Stomach smooth muscle (tissue), 2 donors: Measurements from ENCODE around the gene LMOD1.

Experiments used
- H3K27ac ChIP-seq: one replicate; pipeline ENCODE4 v1.7.0; 2013; ENCODE audit warnings: mild to moderate bottlenecking, low read length, inconsistent platforms
- H3K27me3 ChIP-seq, 2 donors: one replicate each; pipeline ENCODE4 v1.7.0; 2013; ENCODE audit warnings: low read length in 2 of 2; ENCODE audit not compliant: insufficient read depth in 2 of 2, control insufficient read depth in 1 of 2
- H3K36me3 ChIP-seq, 2 donors: one replicate each; pipeline ENCODE4 v1.7.0; 2013; ENCODE audit warnings: low read length in 2 of 2; ENCODE audit not compliant: control insufficient read depth in 2 of 2, insufficient read depth in 2 of 2
- H3K4me1 ChIP-seq: one replicate; pipeline ENCODE4 v1.7.0; 2013; ENCODE audit warnings: low read length; ENCODE audit not compliant: control insufficient read depth, insufficient read depth
- H3K4me3 ChIP-seq, 2 donors: one replicate each; pipeline ENCODE4 v1.7.0; 2013; ENCODE audit warnings: low read length in 2 of 2
- H3K9ac ChIP-seq, 2 donors: one replicate each; pipeline ENCODE4 v1.7.0; 2013; ENCODE audit warnings: low read length in 2 of 2, mild to moderate bottlenecking in 1 of 2
- H3K9me3 ChIP-seq, 2 donors: one replicate each; pipeline ENCODE4 v1.7.0; 2013; ENCODE audit warnings: low read length in 2 of 2; ENCODE audit not compliant: control insufficient read depth in 2 of 2
- donor health status: healthy.
- donor health status: Pancreatic carcinoma.

Gene LMOD1

GRCh38 chr1:201885531-201886075 lies 60.7 kb downstream of the LMOD1 start:
- Histone ChIP-seq H3K9ac (no peak overlapping the region), H3K4me3 (no peak overlapping the region), H3K27me3 (no peaks in the 10 kb centered on the region), H3K9me3 (no peaks in the 10 kb centered on the region), H3K27ac (no peak overlapping the region), H3K36me3 (no peaks in the 10 kb centered on the region), H3K4me1 (peaks cover 52% of the 10 kb centered on the region)

GRCh38 chr1:201884425-201884824 lies 61.9 kb downstream of the LMOD1 start:
- Histone ChIP-seq H3K36me3 (no peaks in the 10 kb centered on the region), H3K9ac (no peak overlapping the region), H3K27ac (peak overlapping the region; percentile 3), H3K27me3 (no peaks in the 10 kb centered on the region), H3K4me3 (no peak overlapping the region), H3K4me1 (peaks cover 42% of the 10 kb centered on the region), H3K9me3 (no peaks in the 10 kb centered on the region)

- H3K9me3 ChIP-seq = no peaks in the 10 kb centered on the region
- H3K27me3 ChIP-seq = no peaks in the 10 kb centered on the region
- peak overlapping the region; percentile 3 for H3K27ac ChIP-seq
- no peak overlapping the region for H3K9ac ChIP-seq
- H3K4me3 ChIP-seq = no peak overlapping the region
- no peaks in the 10 kb centered on the region for H3K36me3 ChIP-seq
- peaks cover 35% of the 10 kb centered on the region for H3K4me1 ChIP-seq
Observed at GRCh38 chr1:201883786-201884185, 62.6 kb downstream of the LMOD1 start.

GRCh38 chr1:201883266-201883665 lies 63.1 kb downstream of the LMOD1 start:
- Histone ChIP-seq H3K36me3 (no peaks in the 10 kb centered on the region), H3K4me3 (no peak overlapping the region), H3K27me3 (no peaks in the 10 kb centered on the region), H3K4me1 (peaks cover 33% of the 10 kb centered on the region), H3K9ac (no peak overlapping the region), H3K27ac (no peak overlapping the region), H3K9me3 (no peaks in the 10 kb centered on the region)

DNA sequence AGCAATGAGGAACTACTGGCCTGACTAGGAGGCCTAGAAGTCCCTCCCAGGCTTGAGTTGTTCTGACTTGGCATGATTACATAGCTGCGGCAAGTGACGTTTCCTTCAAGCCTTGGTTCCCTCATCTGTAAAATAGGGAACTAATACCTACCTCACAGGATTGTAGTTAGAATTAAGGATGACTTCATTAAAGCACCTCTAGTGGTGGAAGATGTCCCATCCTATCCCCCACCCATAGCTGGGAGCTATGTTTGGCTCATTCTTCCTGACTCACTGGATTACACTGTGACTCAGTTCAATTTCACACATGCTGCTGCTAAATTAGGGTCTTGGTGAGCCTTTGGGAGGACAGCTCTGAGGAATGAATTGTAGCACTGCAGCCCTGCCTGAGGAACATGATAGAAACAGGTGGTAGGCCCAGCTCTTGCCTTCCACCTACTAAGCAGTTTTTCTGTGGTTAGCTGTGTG lies 63.6 kb downstream of the LMOD1 start:
- Histone ChIP-seq H3K9me3 (no peaks in the 10 kb centered on the region), H3K36me3 (no peaks in the 10 kb centered on the region), H3K4me1 (peaks cover 31% of the 10 kb centered on the region), H3K27ac (no peak overlapping the region), H3K27me3 (no peaks in the 10 kb centered on the region), H3K4me3 (no peak overlapping the region), H3K9ac (no peak overlapping the region)

GRCh38 chr1:201881617-201882016 lies 64.7 kb downstream of the LMOD1 start:
- H3K4me1 ChIP-seq = peaks cover 31% of the 10 kb centered on the region
- no peak overlapping the region for H3K9ac ChIP-seq
- no peaks in the 10 kb centered on the region for H3K36me3 ChIP-seq
- H3K9me3 ChIP-seq = no peaks in the 10 kb centered on the region
- no peak overlapping the region for H3K27ac ChIP-seq
- H3K4me3 ChIP-seq = no peak overlapping the region
- no peaks in the 10 kb centered on the region for H3K27me3 ChIP-seq

DNA sequence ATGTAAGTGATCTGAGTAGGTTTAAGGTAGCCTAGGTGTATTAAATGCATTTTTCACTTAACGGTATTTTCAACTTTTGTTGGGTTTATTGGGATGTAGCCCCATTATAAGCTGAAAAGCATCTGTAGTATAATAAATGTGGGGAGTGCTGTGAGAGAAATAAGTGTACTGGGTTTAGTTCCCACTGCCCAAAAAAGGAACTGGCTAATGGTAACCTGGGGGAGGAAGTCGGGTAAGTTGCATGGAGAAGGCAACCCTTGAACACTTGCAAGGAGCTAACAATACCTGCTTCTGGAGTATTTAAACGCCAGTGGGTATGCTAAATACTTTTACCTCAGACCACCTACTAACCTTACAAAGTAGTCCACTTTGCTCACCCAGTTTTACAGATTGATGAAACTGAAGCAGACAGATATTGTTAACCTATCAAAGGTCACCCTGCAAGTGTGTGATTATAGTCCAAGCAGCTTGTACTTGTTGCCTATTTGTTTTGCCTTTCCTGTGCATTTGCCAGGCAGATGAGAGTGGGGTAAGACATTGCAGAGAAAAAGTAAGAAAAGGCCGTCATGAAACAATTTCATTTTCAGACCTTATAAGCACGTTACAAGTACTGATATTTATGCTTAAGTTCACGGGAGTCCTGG lies 65.3 kb downstream of the LMOD1 start:
- no peaks in the 10 kb centered on the region for H3K27me3 ChIP-seq
- H3K36me3 ChIP-seq = peaks cover 2 to 3% of the 10 kb centered on the region in 2 donors
- H3K9me3 ChIP-seq = no peaks in the 10 kb centered on the region
- H3K9ac ChIP-seq = no peak overlapping the region
- H3K4me1 ChIP-seq = peaks cover 31% of the 10 kb centered on the region
- no peak overlapping the region for H3K4me3 ChIP-seq
- no peak overlapping the region for H3K27ac ChIP-seq

- Histone ChIP-seq H3K27me3 (no peaks in the 10 kb centered on the region), H3K4me3 (no peak overlapping the region), H3K9ac (peak overlapping the region in 1 of 2 donors; percentile 21), H3K4me1 (peaks cover 6% of the 10 kb centered on the region), H3K9me3 (no peaks in the 10 kb centered on the region), H3K36me3 (peaks cover 15 to 17% of the 10 kb centered on the region in 2 donors), H3K27ac (peak overlapping the region; percentile 18)
Observed at GRCh38 chr1:201877877-201878401, 68.4 kb downstream of the LMOD1 start.

- Histone ChIP-seq H3K9ac (no peak overlapping the region), H3K4me1 (peaks cover 6% of the 10 kb centered on the region), H3K36me3 (peaks cover 25 to 32% of the 10 kb centered on the region in 2 donors), H3K27ac (no peak overlapping the region), H3K27me3 (no peaks in the 10 kb centered on the region), H3K4me3 (no peak overlapping the region), H3K9me3 (no peaks in the 10 kb centered on the region)
Observed at GRCh38 chr1:201876148-201876818, 70.1 kb downstream of the LMOD1 start.

DNA sequence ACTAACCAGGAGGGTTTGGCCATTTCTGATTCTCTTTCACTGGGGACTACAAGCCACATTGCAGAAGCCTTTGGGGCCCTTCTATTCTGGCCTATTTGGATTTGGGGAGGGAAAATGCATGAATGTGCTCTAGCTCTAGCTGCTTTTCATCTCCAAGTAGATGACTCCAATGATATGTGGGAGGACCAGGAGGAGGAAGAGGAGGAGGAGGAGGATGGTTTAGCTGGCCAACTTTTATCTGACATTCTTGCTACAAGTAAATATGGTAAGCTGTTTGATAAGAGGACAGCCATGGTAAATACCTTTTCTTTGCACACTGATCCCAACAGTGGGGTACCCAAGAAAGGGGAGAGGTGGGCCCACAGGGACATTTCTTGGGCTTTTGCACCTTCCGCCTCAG lies 71.7 kb downstream of the LMOD1 start:
- no peaks in the 10 kb centered on the region for H3K9me3 ChIP-seq
- H3K4me3 ChIP-seq = no peak overlapping the region
- no peaks in the 10 kb centered on the region for H3K27me3 ChIP-seq
- H3K9ac ChIP-seq = no peak overlapping the region
- H3K36me3 ChIP-seq = peaks cover 36 to 43% of the 10 kb centered on the region in 2 donors
- H3K4me1 ChIP-seq = peaks cover 6% of the 10 kb centered on the region
- H3K27ac ChIP-seq = no peak overlapping the region
